Kidney (tissue), 14 donors: ENCODE data around the gene PARP15. TPM values are rescaled to one million over a fixed set of nuclear protein-coding genes. Genes with fewer than 3 reads are reported as not detected.

Source experiments
- DNase-seq, 5 donors: peaks; one replicate each; pipeline ENCODE4 v3.0.0-alpha.2; 2013 to 2020
- FAIRE-seq: peaks from 2 replicates; lab custom pipeline; 2012; peaks lifted over from hg19 to GRCh38; lab: Jason Lieb, UNC
- H3K27ac ChIP-seq, 2 donors: one replicate each; pipeline ENCODE4 v1.7.0; 2013; ENCODE audit warnings: low read depth in 2 of 2, low read length in 2 of 2, inconsistent platforms in 1 of 2
- H3K27me3 ChIP-seq: one replicate; pipeline ENCODE4 v1.7.1; 2013; ENCODE audit warnings: low read length, inconsistent platforms; ENCODE audit not compliant: control insufficient read depth, insufficient read depth
- H3K36me3 ChIP-seq, 3 donors: one replicate each; pipeline versions ENCODE4 v1.7.0 to v1.7.1; 2013; ENCODE audit warnings: low read length in 3 of 3, control low read depth in 1 of 3, inconsistent platforms in 1 of 3; ENCODE audit not compliant: insufficient read depth in 3 of 3, control insufficient read depth in 2 of 3
- H3K4me1 ChIP-seq, 3 donors: one replicate each; pipeline versions ENCODE4 v1.7.0 to v1.7.1; 2013; ENCODE audit warnings: low read length in 3 of 3, inconsistent platforms in 1 of 3, low read depth in 1 of 3; ENCODE audit not compliant: control insufficient read depth in 2 of 3, insufficient read depth in 2 of 3
- H3K4me3 ChIP-seq, 3 donors: one replicate each; pipeline versions ENCODE4 v1.7.0 to v1.8.1; 2013; ENCODE audit warnings: low read length in 3 of 3, control low read depth in 1 of 3, inconsistent platforms in 1 of 3
- H3K9ac ChIP-seq, 3 donors: one replicate each; pipeline versions ENCODE4 v1.7.0 to v1.7.1; 2013; ENCODE audit warnings: low read length in 3 of 3, control low read depth in 1 of 3, inconsistent platforms in 1 of 3
- H3K9me3 ChIP-seq, 3 donors: one replicate each; pipeline versions ENCODE4 v1.7.0 to v1.7.1; 2013; ENCODE audit warnings: low read length in 3 of 3, control low read depth in 1 of 3, inconsistent platforms in 1 of 3; ENCODE audit not compliant: control insufficient read depth in 2 of 3, insufficient read depth in 1 of 3
- intact Hi-C: fragments of 100-400 bp; cut with DNase I; formaldehyde crosslinking; loops from one replicate; pipeline ENCODE4 v1.11.1; 2022
- polyA plus RNA-seq: library from polyadenylated mRNA; stranded (reverse); fragments of 350-450 nt; fragmentation: Illumina TruSeq; extraction: RNeasy Lipid Tissue Mini Kit (QIAGEN cat#74804); gene quantifications from one replicate; pipeline ENCODE4 v1.2.3, GENCODE V29; 2014; ENCODE audit warnings: low read depth, low replicate concordance; ENCODE audit not compliant: insufficient read depth
- total RNA-seq: library from RNA; stranded (reverse); fragmentation: NEBNext Ultra II Directional; extraction: Animal tissue kit (Norgen Biotek cat#: 25700); gene quantifications from one replicate; pipeline ENCODE4 v1.2.1, GENCODE V29; 2021
- TF ChIP-seq, protein P1 (sequence below): IDR thresholded peaks from 3 replicates; pipeline ENCODE4 v1.5.1; 2012; ENCODE audit warnings: mild to moderate bottlenecking, moderate library complexity, borderline replicate concordance; ENCODE audit not compliant: insufficient read depth; ENCODE audit errors: extremely low read depth
- donor health status: control.
- donor health status: control.
- donor health status: control.
- donor health status: control.
- donor health status: control.
- donor health status: DM: yes; HTN: yes; CAD: no.
- donor health status: Normal renal cell carcinoma (clear cell type).

The PARP15 gene
- total and polyA plus RNA-seq, 2 donors from 2014 or later: 4.9 TPM; not detected in 1

DNA sequence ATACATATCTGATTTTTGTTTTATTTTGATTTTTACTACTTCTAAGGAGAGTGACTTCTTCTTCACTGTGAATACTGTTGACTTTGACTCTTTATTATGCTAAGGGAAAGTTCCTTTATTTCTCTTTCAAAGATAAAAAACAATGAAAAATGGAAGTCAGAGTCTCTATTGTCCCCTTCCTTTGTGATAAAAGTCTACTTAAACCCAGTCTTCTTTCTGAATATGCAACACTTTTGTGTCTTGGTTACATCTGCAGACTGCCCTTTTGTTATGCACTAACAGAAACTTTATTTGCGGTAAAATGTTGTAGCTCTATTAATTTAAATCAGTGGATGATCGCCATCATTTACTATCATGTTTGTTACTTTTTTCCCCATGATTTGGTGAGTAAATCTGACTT is 13.2 kb downstream of the PARP15 start:
- H3K9ac ChIP-seq: no peak overlapping the region
- no peaks in the 10 kb centered on the region for H3K36me3 ChIP-seq
- no peak overlapping the region for H3K4me3 ChIP-seq
- TF ChIP-seq, protein P1, sequence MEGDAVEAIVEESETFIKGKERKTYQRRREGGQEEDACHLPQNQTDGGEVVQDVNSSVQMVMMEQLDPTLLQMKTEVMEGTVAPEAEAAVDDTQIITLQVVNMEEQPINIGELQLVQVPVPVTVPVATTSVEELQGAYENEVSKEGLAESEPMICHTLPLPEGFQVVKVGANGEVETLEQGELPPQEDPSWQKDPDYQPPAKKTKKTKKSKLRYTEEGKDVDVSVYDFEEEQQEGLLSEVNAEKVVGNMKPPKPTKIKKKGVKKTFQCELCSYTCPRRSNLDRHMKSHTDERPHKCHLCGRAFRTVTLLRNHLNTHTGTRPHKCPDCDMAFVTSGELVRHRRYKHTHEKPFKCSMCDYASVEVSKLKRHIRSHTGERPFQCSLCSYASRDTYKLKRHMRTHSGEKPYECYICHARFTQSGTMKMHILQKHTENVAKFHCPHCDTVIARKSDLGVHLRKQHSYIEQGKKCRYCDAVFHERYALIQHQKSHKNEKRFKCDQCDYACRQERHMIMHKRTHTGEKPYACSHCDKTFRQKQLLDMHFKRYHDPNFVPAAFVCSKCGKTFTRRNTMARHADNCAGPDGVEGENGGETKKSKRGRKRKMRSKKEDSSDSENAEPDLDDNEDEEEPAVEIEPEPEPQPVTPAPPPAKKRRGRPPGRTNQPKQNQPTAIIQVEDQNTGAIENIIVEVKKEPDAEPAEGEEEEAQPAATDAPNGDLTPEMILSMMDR: no peak
- no peaks in the 10 kb centered on the region for H3K4me1 ChIP-seq
- H3K9me3 ChIP-seq: no peaks in the 10 kb centered on the region
- H3K27ac ChIP-seq: no peak overlapping the region
- intact Hi-C loops: no loop called here
- no peak for FAIRE-seq
- DNase-seq: no peak
- no peaks in the 10 kb centered on the region for H3K27me3 ChIP-seq

- FAIRE-seq: no peak
- no peak overlapping the region for H3K27ac ChIP-seq
- no peak for DNase-seq
- TF ChIP-seq, protein P1: no peak
- no peaks in the 10 kb centered on the region for H3K9me3 ChIP-seq
- H3K9ac ChIP-seq: no peak overlapping the region
- H3K4me3 ChIP-seq: no peak overlapping the region
- H3K4me1 ChIP-seq: no peaks in the 10 kb centered on the region
- H3K36me3 ChIP-seq: no peaks in the 10 kb centered on the region
- H3K27me3 ChIP-seq: no peaks in the 10 kb centered on the region
- intact Hi-C loops: no loop called here
Measured at GRCh38 chr3:122594025-122594424, 16.6 kb downstream of the PARP15 start.

DNA sequence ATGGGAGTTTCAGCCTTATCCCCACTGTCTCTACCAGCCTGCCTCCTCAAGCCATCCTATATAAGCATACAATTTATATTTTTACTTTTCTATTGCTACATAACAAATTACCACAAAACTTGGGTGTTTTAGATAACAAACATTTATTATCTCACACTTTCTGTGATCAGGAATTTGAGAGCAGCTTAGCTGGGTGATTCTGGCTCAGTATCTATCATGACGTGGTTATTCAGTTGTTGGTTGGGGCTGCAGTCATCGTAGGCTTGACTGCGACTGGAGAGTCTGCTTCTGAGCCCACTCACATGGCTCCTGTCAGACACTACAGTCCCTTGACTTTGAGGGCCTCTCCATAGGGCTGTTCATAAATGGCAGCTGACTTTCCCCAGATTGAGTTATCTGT is 20.7 kb downstream of the PARP15 start:
- no peak for FAIRE-seq
- intact Hi-C loops: no loop called here

DNA sequence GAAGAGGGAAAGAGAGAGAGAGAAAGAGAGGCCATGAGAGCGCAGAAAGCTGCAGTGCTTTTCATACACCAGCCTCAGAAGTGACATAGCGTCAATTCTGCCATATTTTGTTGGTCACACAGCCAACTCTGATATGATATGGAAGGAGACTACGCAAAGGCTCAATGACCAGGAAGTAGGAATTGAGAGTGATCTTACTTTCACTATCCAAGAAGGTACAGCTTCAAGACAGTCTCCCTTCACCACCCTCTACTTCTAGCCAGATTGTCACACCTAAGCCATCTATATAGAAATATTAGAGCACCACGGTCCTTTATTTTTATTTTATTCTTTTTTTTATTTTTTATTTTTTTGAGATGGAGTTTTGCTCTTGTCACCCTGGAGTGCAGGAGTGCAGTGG is 21.1 kb downstream of the PARP15 start:
- DNase-seq: no peak
- TF ChIP-seq, protein P1: no peak
- no peaks in the 10 kb centered on the region for H3K27me3 ChIP-seq
- intact Hi-C loops: no loop called here
- no peaks in the 10 kb centered on the region for H3K36me3 ChIP-seq
- H3K9ac ChIP-seq: no peak overlapping the region
- no peaks in the 10 kb centered on the region for H3K4me1 ChIP-seq
- no peak overlapping the region for H3K27ac ChIP-seq
- no peaks in the 10 kb centered on the region for H3K9me3 ChIP-seq
- no peak overlapping the region for H3K4me3 ChIP-seq
- FAIRE-seq: no peak

More for the DNA sequence above, 20.7 kb downstream of the PARP15 start:
- Histone ChIP-seq H3K9ac (no peak overlapping the region), H3K27me3 (no peaks in the 10 kb centered on the region), H3K4me3 (no peak overlapping the region), H3K27ac (no peak overlapping the region), H3K9me3 (no peaks in the 10 kb centered on the region), H3K36me3 (no peaks in the 10 kb centered on the region), H3K4me1 (no peaks in the 10 kb centered on the region)
- TF ChIP-seq, protein P1: no peak
- no peak for DNase-seq
